Measurements from ENCODE around the gene METTL3. TPM values are rescaled to one million over a fixed set of nuclear protein-coding genes. Genes with fewer than 3 reads are reported as not detected.

METTL3 gene
- total RNA-seq, 1 experiment from 2014 or later: 46.7 TPM

DNA sequence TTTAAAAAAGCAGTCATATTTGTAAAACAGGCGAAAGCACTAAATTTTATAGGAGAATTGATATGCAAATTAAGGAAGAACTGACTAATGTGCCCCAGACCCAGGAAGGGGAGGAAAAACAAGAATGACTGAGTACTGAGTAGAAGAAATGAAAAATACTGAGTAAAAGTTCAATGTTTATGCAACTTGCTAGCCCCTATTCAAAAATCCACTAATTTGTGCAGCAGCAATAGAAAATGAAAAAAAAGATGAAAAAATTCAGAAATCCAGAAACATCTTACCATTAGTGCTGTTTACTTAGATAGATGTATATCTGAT is 61.3 kb downstream of the METTL3 start:
- POLR2A ChIA-PET: interaction anchor here (8.0 kb wide), 1 partner anchor 13 kb away, joined by 50 read pairs; no protein-coding TSS in a partner anchor
- H3K27ac Mint-ChIP-seq (ENCODE audit: low read depth, unreplicated experiment): no peak overlapping the region
- BruUV-seq (replicated peaks): no TSS peak
- peaks cover 8% of the 10 kb centered on the region for H3K36me3 Mint-ChIP-seq (ENCODE audit: insufficient read depth, unreplicated experiment)
- intact Hi-C loops (cut with micrococcal nuclease): loop anchor here (10.0 kb wide), 1 partner anchor 215 kb away; no protein-coding TSS in a partner anchor
- H3K27me3 Mint-ChIP-seq (ENCODE audit: insufficient read depth, unreplicated experiment): no peaks in the 10 kb centered on the region
- TF ChIP-seq, protein P1, sequence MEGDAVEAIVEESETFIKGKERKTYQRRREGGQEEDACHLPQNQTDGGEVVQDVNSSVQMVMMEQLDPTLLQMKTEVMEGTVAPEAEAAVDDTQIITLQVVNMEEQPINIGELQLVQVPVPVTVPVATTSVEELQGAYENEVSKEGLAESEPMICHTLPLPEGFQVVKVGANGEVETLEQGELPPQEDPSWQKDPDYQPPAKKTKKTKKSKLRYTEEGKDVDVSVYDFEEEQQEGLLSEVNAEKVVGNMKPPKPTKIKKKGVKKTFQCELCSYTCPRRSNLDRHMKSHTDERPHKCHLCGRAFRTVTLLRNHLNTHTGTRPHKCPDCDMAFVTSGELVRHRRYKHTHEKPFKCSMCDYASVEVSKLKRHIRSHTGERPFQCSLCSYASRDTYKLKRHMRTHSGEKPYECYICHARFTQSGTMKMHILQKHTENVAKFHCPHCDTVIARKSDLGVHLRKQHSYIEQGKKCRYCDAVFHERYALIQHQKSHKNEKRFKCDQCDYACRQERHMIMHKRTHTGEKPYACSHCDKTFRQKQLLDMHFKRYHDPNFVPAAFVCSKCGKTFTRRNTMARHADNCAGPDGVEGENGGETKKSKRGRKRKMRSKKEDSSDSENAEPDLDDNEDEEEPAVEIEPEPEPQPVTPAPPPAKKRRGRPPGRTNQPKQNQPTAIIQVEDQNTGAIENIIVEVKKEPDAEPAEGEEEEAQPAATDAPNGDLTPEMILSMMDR (IDR thresholded peaks at IDR 0.05; ENCODE audit: unreplicated experiment): no peak
- no peak for DNase-seq (ENCODE audit: unreplicated experiment)
- CTCF ChIA-PET: interaction anchor here (1.6 kb wide), 1 partner anchor 27 kb away, joined by 6 read pairs; the partner anchor contains the start of genes RAB2B and TOX4
- no peak overlapping the region for H3K4me3 Mint-ChIP-seq (ENCODE audit: unreplicated experiment)
- no peaks in the 10 kb centered on the region for H3K9me3 Mint-ChIP-seq (ENCODE audit: unreplicated experiment)
- H3K4me1 Mint-ChIP-seq (ENCODE audit: insufficient read depth, unreplicated experiment): peaks cover 30% of the 10 kb centered on the region

Other genes starting within 250 kb of the METTL3 start
- 882 and 1,027 TPM in 2 replicates for gene HNRNPC, start 241.9 kb downstream of the METTL3 start, total RNA-seq (2022)
- not detected in 2 replicates for gene RPGRIP1, start 231.3 kb downstream of the METTL3 start, total RNA-seq (2022)
- 97.0 and 98.3 TPM in 2 replicates for gene SUPT16H, start 127.3 kb downstream of the METTL3 start, total RNA-seq (2022)
- 70.7 and 78.1 TPM in 2 replicates for gene CHD8, start 55.2 kb downstream of the METTL3 start, total RNA-seq (2022)
- 22.8 and 23.3 TPM in 2 replicates for gene RAB2B, start 34.4 kb downstream of the METTL3 start, total RNA-seq (2022)
- 84.1 and 105 TPM in 2 replicates for gene TOX4, start 34.1 kb downstream of the METTL3 start, total RNA-seq (2022)
- 0.05 and 0.09 TPM in 2 replicates for gene SALL2, start 15.0 kb upstream of the METTL3 start, total RNA-seq (2022)
- gene OR10G3, start 68.7 kb upstream of the METTL3 start, total RNA-seq (2022): not detected in 2 replicates
- not detected in 2 replicates for gene OR10G2, start 123.6 kb upstream of the METTL3 start, total RNA-seq (2022)
- not detected in 2 replicates for gene OR4E2, start 142.5 kb upstream of the METTL3 start, total RNA-seq (2022)
- not detected in 2 replicates for gene OR4E1, start 162.5 kb upstream of the METTL3 start, total RNA-seq (2022)

All from MCF 10A (cell line).